T-cell (primary cell): ENCODE data around the gene ADH5. TPM values are rescaled to one million over a fixed set of nuclear protein-coding genes. Genes with fewer than 3 reads are reported as not detected.
"Not testable (repeated sequence)": the region's sequence is repeated elsewhere in the genome, so short reads cannot be mapped to it uniquely, and the experiment has no call there.

Experiments used
- ATAC-seq, 4 experiments: fragments of 200-7000 bp in 3 of 4; fragments of 150-1000 bp in 1 of 4; cut with Tn5 transposase; replicated peaks in 1 of 4; 1 replicate in 3 of 4; 2 replicates in 1 of 4; pipeline ENCODE4 v1.10.0; 2021; ENCODE audit warnings: moderate library complexity in 3 of 4, mild to moderate bottlenecking in 2 of 4, moderate number of reproducible peaks in 1 of 4
- CTCF ChIA-PET, 2 donors: fragments of 300-600 bp; sonication (Branson Sonifier 250); formaldehyde crosslinking; loops; one replicate each; lab custom pipeline; 2022; ENCODE audit warnings: antibody characterized with exemption in 2 of 2; lab: Charles Lee
- POLR2A ChIA-PET, 2 donors: fragments of 300-600 bp; sonication (Branson Sonifier 250); formaldehyde crosslinking; loops; one replicate each; lab custom pipeline; 2022; ENCODE audit warnings: antibody characterized with exemption in 2 of 2; lab: Charles Lee
- DNase-seq, 35 experiments: peaks; one replicate each; pipeline versions ENCODE4 v3.0.0 to v3.0.0-alpha.2; 2013 to 2023
- H3K27ac ChIP-seq: one replicate; pipeline ENCODE4 v1.5.1; 2013; ENCODE audit warnings: low read length
- H3K27me3 ChIP-seq, 2 experiments: replicated peaks in 1 of 2; 1 replicate in 1 of 2; 2 replicates in 1 of 2; pipeline versions ENCODE4 v1.6.1 to v1.7.0; 2013; ENCODE audit warnings: low read length in 1 of 2, mixed read lengths in 1 of 2; ENCODE audit not compliant: control insufficient read depth in 2 of 2, insufficient read depth in 2 of 2; ENCODE audit errors: extremely low read depth in 1 of 2
- H3K36me3 ChIP-seq, 2 donors: 1 replicate in 1 of 2; 2 replicates in 1 of 2; pipeline versions ENCODE4 v1.6.1 to v1.7.0; 2013; ENCODE audit warnings: low read length in 1 of 2; ENCODE audit not compliant: control insufficient read depth in 2 of 2, insufficient read depth in 1 of 2; ENCODE audit errors: extremely low read depth in 1 of 2
- H3K4me1 ChIP-seq, 2 experiments: 1 replicate in 1 of 2; 2 replicates in 1 of 2; pipeline versions ENCODE4 v1.6.1 to v1.7.0; 2013; ENCODE audit warnings: low read length in 2 of 2, mixed read lengths in 1 of 2; ENCODE audit not compliant: insufficient read depth in 2 of 2, control insufficient read depth in 1 of 2; ENCODE audit errors: extremely low read depth in 1 of 2
- H3K4me3 ChIP-seq, 2 donors: 1 replicate in 1 of 2; 2 replicates in 1 of 2; pipeline versions ENCODE4 v1.5.1 to v1.7.0; 2013; ENCODE audit warnings: mild to moderate bottlenecking in 2 of 2, low read length in 1 of 2, moderate library complexity in 1 of 2; ENCODE audit not compliant: control insufficient read depth in 1 of 2; ENCODE audit errors: extremely low read depth in 1 of 2
- H3K9me3 ChIP-seq: 2 replicates; pipeline ENCODE4 v1.7.0; 2013
- H3K27ac Mint-ChIP-seq, 2 donors: one replicate each; pipeline ENCODE4 v1.8.0; 2020 to 2021; ENCODE audit warnings: mild to moderate bottlenecking in 2 of 2, mixed read lengths in 2 of 2
- H3K27me3 Mint-ChIP-seq, 2 donors: one replicate each; pipeline ENCODE4 v1.8.0; 2021 to 2022; ENCODE audit warnings: mixed read lengths in 2 of 2
- H3K36me3 Mint-ChIP-seq: one replicate; pipeline ENCODE4 v1.8.0; 2021; ENCODE audit warnings: mixed read lengths
- H3K4me1 Mint-ChIP-seq, 3 donors: one replicate each; pipeline ENCODE4 v1.8.0; 2020 to 2022; ENCODE audit warnings: mixed read lengths in 3 of 3, mild to moderate bottlenecking in 1 of 3
- H3K4me3 Mint-ChIP-seq, 3 donors: one replicate each; pipeline ENCODE4 v1.8.0; 2020 to 2022; ENCODE audit warnings: mild to moderate bottlenecking in 3 of 3, mixed read lengths in 3 of 3, moderate library complexity in 3 of 3
- H3K9me3 Mint-ChIP-seq, 3 donors: one replicate each; pipeline ENCODE4 v1.8.0; 2020 to 2022; ENCODE audit warnings: mixed read lengths in 3 of 3
- WGBS: methylation state at CpG from one replicate; pipeline ENCODE4 v1.1.5; 2013; ENCODE audit warnings: missing lambda C conversion rate; ENCODE audit not compliant: insufficient coverage; 5-methylcytosine and 5-hydroxymethylcytosine counted together
- total RNA-seq, 35 experiments: library from RNA in 6 of 35; stranded (reverse) in 6 of 35; fragments of 120-200 nt in 1 of 35; gene quantifications; one replicate each; pipeline versions ENCODE4 v1.2.1 to v1.2.4 and lab custom pipeline; 2013 to 2026

ADH5 gene
- total RNA-seq, 5 donors from 2014 or later (not counting 1 experiment from before 2014, with no cell fraction given): 51.1 to 80.6 (median 70.5) TPM

DNA sequence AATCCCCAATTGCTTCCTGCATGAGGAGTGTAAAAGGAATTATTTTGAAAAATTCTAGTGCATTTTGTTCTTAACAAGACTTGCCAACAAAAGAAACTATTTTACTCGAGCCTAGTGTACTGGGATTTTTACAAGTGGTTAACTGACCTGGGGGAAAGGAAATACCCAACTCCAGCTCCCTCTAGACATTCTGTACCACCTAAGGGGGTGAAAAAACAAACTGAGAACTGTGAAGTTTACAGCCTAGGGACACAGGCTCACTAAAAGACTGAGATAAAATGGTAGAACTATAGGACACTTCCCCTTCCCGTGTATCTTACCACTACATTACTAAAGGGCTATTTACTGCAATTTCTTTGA, 2.6 kb upstream of the ADH5 start:
- Mint-ChIP-seq H3K9me3 (no peaks in the 10 kb centered on the region), H3K27ac (no peak overlapping the region), H3K36me3 (peaks cover 3% of the 10 kb centered on the region), H3K27me3 (no peaks in the 10 kb centered on the region), H3K4me3 (no peak overlapping the region), H3K4me1 (peaks cover 40 to 51% (median 46%) of the 10 kb centered on the region in 3 donors)
- ATAC-seq (no peak), DNase-seq (no peak)
- Histone ChIP-seq H3K27ac (no peak overlapping the region), H3K4me3 (no peak overlapping the region), H3K27me3 (no peaks in the 10 kb centered on the region), H3K9me3 (no peaks in the 10 kb centered on the region), H3K4me1 (peaks cover 15 to 24% of the 10 kb centered on the region in 2 experiments), H3K36me3 (no peaks in the 10 kb centered on the region)
- no CpG with 5 or more reads among the region's 2 CpGs for WGBS
- POLR2A ChIA-PET: no interaction called here
- CTCF ChIA-PET: interaction anchor here in 1 of 2 donors (0.7 kb wide), 1 partner anchor 35 kb away, joined by 3 read pairs; no protein-coding TSS in a partner anchor

DNA sequence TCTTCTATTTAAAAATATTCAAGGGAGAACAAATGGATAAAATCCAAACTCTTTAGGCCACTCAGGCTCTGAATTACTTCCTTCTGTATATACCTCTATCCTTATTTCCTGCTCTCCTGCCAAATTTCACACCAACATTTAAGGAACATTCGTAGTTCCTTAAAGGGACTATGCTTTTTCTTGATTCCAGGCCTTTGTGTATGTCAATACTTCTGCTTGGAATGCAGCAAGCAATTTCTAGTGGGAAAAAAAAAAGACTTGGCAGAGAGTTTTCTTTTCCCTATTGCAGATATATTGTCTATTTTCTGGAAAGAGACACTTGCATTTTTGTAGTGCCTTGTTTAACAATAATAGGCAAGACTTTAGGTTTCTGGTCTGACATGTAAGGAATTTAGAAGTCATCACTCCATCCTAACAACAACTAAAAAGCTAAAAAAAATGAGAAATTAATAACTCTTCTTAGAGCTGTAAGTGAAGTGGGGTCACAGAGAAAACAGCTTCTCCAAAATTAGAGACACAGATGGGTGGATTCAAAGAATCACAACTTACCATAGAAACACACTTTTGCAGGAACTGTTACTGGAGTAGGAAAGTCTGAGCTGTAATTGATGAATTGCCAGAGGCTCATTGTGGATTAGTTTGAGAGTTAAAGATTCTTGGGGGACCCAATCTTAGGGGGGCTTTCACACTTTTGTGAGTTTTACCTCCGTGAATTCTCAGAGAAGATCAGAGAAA, 2.1 kb upstream of the ADH5 start:
- no peak overlapping the region for H3K4me3 ChIP-seq
- H3K36me3 ChIP-seq: no peaks in the 10 kb centered on the region
- Mint-ChIP-seq H3K27ac (no peak overlapping the region), H3K36me3 (peaks cover 4% of the 10 kb centered on the region), H3K4me3 (peak overlapping the region; percentile 14 to 97 (median 53)), H3K9me3 (no peaks in the 10 kb centered on the region), H3K27me3 (no peaks in the 10 kb centered on the region), H3K4me1 (peaks cover 43 to 55% (median 48%) of the 10 kb centered on the region in 3 donors)
- H3K4me1 ChIP-seq: peaks cover 15 to 26% of the 10 kb centered on the region in 2 experiments
- no peaks in the 10 kb centered on the region for H3K9me3 ChIP-seq
- ChIA-PET POLR2A (no interaction called here), CTCF (interaction anchor here in 1 of 2 donors (0.7 kb wide), 1 partner anchor 34 kb away, joined by 3 read pairs; no protein-coding TSS in a partner anchor)
- WGBS: no CpG with 5 or more reads among the region's 2 CpGs
- no peak overlapping the region for H3K27ac ChIP-seq
- ATAC-seq (no peak), DNase-seq (no peak)
- no peaks in the 10 kb centered on the region for H3K27me3 ChIP-seq

DNA sequence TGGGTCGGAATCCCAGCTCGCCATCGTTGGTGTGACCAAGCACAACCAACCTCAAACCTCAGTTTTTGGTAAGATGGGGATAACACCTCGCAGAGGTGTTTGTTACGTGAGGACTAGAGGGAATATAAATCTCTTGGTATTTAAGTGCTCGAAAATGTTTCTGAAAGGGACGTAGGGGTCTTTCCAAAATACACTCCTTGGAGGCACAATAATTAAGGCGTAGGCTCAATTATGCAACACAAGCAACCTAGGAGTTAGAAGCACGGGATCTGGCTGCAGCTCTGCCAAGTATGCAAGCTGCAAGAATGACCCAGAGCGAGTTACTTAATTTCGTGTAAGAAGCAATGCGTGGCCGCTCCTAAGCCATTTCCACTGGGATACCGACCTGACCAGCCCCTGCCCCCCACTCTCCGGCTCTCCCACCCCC, 552 bp downstream of the ADH5 start:
- H3K36me3 ChIP-seq: peaks cover 0 to 22% of the 10 kb centered on the region in 2 donors
- H3K27ac Mint-ChIP-seq: peak overlapping the region; percentile 99 to 100
- CTCF ChIA-PET: interaction anchor here (0.5 to 2.2 kb wide), 7 partner anchors 32 to 861 kb away, joined by 3 to 15 read pairs (median 3); partner anchors contain the start of gene METAP1 (in 1 of the 2)
- H3K9me3 ChIP-seq: no peaks in the 10 kb centered on the region
- no peaks in the 10 kb centered on the region for H3K27me3 Mint-ChIP-seq
- H3K27ac ChIP-seq: peak overlapping the region; percentile 78
- H3K4me1 Mint-ChIP-seq: peaks cover 54 to 67% (median 61%) of the 10 kb centered on the region in 3 donors
- H3K4me1 ChIP-seq: peaks cover 15 to 30% of the 10 kb centered on the region in 2 experiments
- H3K4me3 ChIP-seq: peak overlapping the region; percentile 92 to 93
- ATAC-seq (peak; percentile 25 to 31 (median 28)), DNase-seq (peak in 5 of 35 experiments; percentile 2 to 47 (median 10))
- H3K36me3 Mint-ChIP-seq: peaks cover 15% of the 10 kb centered on the region
- no peaks in the 10 kb centered on the region for H3K27me3 ChIP-seq
- peak overlapping the region; percentile 97 to 99 (median 97) for H3K4me3 Mint-ChIP-seq
- 1% methylated on average over 8 of the region's 15 CpGs for WGBS
- POLR2A ChIA-PET: interaction anchor here (0.6 to 1.6 kb wide), 4 partner anchors 14 to 160 kb away, joined by 3 to 5 read pairs (median 4); no protein-coding TSS in a partner anchor
- no peaks in the 10 kb centered on the region for H3K9me3 Mint-ChIP-seq

DNA sequence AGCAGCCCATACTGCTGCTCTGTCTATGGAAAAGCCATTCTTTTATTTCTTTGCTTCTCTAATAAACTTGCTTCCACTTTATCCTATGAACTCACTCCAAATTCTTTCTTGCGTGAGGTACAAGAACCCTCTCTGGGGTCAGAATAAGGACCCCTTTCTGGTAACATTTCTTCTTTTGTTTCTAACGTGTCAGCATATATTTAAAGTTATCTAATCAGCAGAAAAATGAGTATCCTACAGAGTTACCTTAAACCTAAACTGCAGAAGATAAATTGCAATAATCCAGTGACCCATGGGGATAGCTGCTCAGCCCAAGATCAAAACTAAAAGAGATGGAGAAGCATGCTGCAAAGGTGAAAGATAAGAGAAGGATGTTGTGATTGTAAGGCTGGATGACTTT, 4.0 kb downstream of the ADH5 start:
- ATAC-seq: no peak
- Histone ChIP-seq H3K27ac (no peak overlapping the region), H3K9me3 (no peaks in the 10 kb centered on the region), H3K4me1 (peaks cover 9 to 24% of the 10 kb centered on the region in 2 experiments), H3K36me3 (peaks cover 5 to 56% of the 10 kb centered on the region in 2 donors), H3K4me3 (no peak overlapping the region), H3K27me3 (no peaks in the 10 kb centered on the region)
- no peaks in the 10 kb centered on the region for H3K27me3 Mint-ChIP-seq
- DNase-seq: no peak
- H3K4me1 Mint-ChIP-seq: peaks cover 46 to 54% (median 47%) of the 10 kb centered on the region in 3 donors
- H3K9me3 Mint-ChIP-seq: no peaks in the 10 kb centered on the region
- no peak overlapping the region for H3K4me3 Mint-ChIP-seq
- H3K27ac Mint-ChIP-seq: no peak overlapping the region
- ChIA-PET CTCF (no interaction called here), POLR2A (no interaction called here)
- H3K36me3 Mint-ChIP-seq: peaks cover 36% of the 10 kb centered on the region
- WGBS: no CpG with 5 or more reads among the region's 2 CpGs

DNA sequence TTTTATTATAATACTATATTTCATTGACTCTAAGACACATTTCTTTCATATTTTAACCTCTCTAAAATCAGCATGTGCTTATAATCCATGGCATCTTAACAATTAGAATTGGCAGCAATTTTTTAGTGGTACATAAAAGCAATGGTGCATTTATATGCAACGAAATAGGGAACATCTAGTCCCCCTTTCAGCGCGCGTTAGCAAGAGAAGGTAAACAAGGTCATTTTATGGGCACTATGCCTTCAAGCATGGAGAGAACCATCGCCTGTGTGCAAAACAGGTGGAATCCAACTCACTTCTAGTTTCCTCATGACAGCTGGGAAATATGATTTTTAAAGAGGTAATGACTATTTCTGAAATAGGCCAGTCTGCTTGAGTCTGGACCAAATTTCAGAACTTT, 6.4 kb downstream of the ADH5 start:
- Histone ChIP-seq H3K4me3 (no peak overlapping the region), H3K27me3 (no peaks in the 10 kb centered on the region), H3K36me3 (peaks cover 5 to 80% of the 10 kb centered on the region in 2 donors), H3K9me3 (no peaks in the 10 kb centered on the region), H3K4me1 (peaks cover 0 to 14% of the 10 kb centered on the region in 2 experiments), H3K27ac (no peak overlapping the region)
- Mint-ChIP-seq H3K9me3 (no peaks in the 10 kb centered on the region), H3K36me3 (peaks cover 44% of the 10 kb centered on the region), H3K4me1 (peaks cover 27 to 37% (median 28%) of the 10 kb centered on the region in 3 donors), H3K4me3 (no peak overlapping the region), H3K27me3 (no peaks in the 10 kb centered on the region), H3K27ac (no peak overlapping the region)
- ChIA-PET POLR2A (no interaction called here), CTCF (no interaction called here)
- 100% methylated on average over 3 of the region's 5 CpGs for WGBS
- DNase-seq (no peak), ATAC-seq (no peak)

DNA sequence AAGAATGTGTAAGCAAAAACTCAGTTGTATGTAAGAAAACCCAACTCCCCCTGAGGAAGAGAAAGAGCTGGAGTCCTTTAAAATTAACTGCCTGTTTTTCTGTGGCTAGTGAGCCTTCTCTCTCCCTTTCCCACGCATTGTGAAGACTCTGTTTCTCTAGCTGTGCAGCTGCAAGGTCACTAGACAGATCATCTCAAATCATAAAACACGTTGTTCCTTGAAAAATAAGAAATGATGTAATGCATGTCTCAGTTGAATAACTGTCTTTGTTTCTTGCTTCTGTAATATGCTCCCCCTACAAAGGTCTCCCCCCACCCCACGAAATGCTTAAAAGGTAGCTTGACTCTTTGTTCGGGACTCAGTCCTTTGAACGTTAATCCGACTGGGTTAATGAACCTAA, 7.7 kb downstream of the ADH5 start:
- Mint-ChIP-seq H3K36me3 (peaks cover 45% of the 10 kb centered on the region), H3K4me1 (peaks cover 18 to 26% (median 19%) of the 10 kb centered on the region in 3 donors)
- WGBS: 60% methylated on average over 1 of the region's 6 CpGs
- H3K27me3 ChIP-seq, POLR2A ChIA-PET, H3K27ac Mint-ChIP-seq, DNase-seq, H3K27me3 Mint-ChIP-seq, H3K9me3 ChIP-seq, ATAC-seq, H3K9me3 Mint-ChIP-seq, H3K4me3 ChIP-seq, H3K27ac ChIP-seq, H3K4me3 Mint-ChIP-seq, H3K4me1 ChIP-seq: not testable (repeated sequence)
- peaks cover 13 to 93% of the 10 kb centered on the region in 2 donors for H3K36me3 ChIP-seq
- CTCF ChIA-PET: interaction anchor here in 1 of 2 donors (0.6 kb wide), 1 partner anchor 937 kb away, joined by 3 read pairs; no protein-coding TSS in a partner anchor
